Parathyroid adenoma (tissue), 2 donors: ENCODE results near the gene ATP8B1.

Experiments
- H2AFZ ChIP-seq: fragments of 300-600 bp; sonication (generic); one replicate; pipeline ENCODE4 v1.7.0; 2017; ENCODE audit warnings: antibody characterized with exemption, mild to moderate bottlenecking
- H3K27ac ChIP-seq: fragments of 300-600 bp; sonication (generic); one replicate; pipeline ENCODE4 v1.7.0; 2017
- H3K27me3 ChIP-seq: fragments of 300-600 bp; sonication (generic); one replicate; pipeline ENCODE4 v1.7.0; 2017; ENCODE audit warnings: low read length; ENCODE audit not compliant: control insufficient read depth, insufficient read depth
- H3K36me3 ChIP-seq: fragments of 300-600 bp; sonication (generic); one replicate; pipeline ENCODE4 v1.7.0; 2017; ENCODE audit warnings: low read length; ENCODE audit not compliant: control insufficient read depth, insufficient read depth
- H3K4me1 ChIP-seq: fragments of 300-600 bp; sonication (generic); one replicate; pipeline ENCODE4 v1.7.0; 2017; ENCODE audit warnings: control low read depth
- H3K4me2 ChIP-seq: fragments of 300-600 bp; sonication (generic); one replicate; pipeline ENCODE4 v1.7.0; 2017; ENCODE audit warnings: low read length
- H3K4me3 ChIP-seq: fragments of 300-600 bp; sonication (generic); one replicate; pipeline ENCODE4 v1.7.0; 2017; ENCODE audit warnings: low read depth, low read length
- H3K79me2 ChIP-seq: fragments of 300-600 bp; sonication (generic); one replicate; pipeline ENCODE4 v1.7.0; 2017; ENCODE audit warnings: control low read depth
- H3K9ac ChIP-seq: fragments of 300-600 bp; sonication (generic); one replicate; pipeline ENCODE4 v1.7.0; 2017; ENCODE audit warnings: mild to moderate bottlenecking
- H3K9me3 ChIP-seq: fragments of 300-600 bp; sonication (generic); one replicate; pipeline ENCODE4 v1.7.0; 2017; ENCODE audit warnings: low read length; ENCODE audit not compliant: control insufficient read depth
- CTCF ChIP-seq: fragments of 300-600 bp; sonication (generic); IDR thresholded peaks from one replicate; pipeline ENCODE4 v1.7.0; 2017; ENCODE audit warnings: antibody characterized with exemption, mild to moderate bottlenecking
- donor health status: primary hyperparathyroidism.

The ATP8B1 gene

GRCh38 chr18:57807336-57808117, 4.4 kb upstream of the ATP8B1 start:
- Histone ChIP-seq H3K27ac (peak overlapping the region; percentile 49), H3K4me3 (no peak overlapping the region), H3K79me2 (no peaks in the 10 kb centered on the region), H2AFZ (peak overlapping the region; percentile 34), H3K4me1 (peaks cover 6% of the 10 kb centered on the region), H3K9ac (no peak overlapping the region), H3K27me3 (no peaks in the 10 kb centered on the region), H3K4me2 (no peak overlapping the region), H3K9me3 (no peaks in the 10 kb centered on the region), H3K36me3 (no peaks in the 10 kb centered on the region)
- TF ChIP-seq CTCF = no peak

GRCh38 chr18:57806978-57807285, 3.8 kb upstream of the ATP8B1 start:
- H3K9ac ChIP-seq = no peak overlapping the region
- no peak overlapping the region for H3K4me3 ChIP-seq
- H3K27me3 ChIP-seq = no peaks in the 10 kb centered on the region
- H3K4me1 ChIP-seq = peaks cover 6% of the 10 kb centered on the region
- H3K79me2 ChIP-seq = no peaks in the 10 kb centered on the region
- H3K27ac ChIP-seq = peak overlapping the region; percentile 49
- peak overlapping the region; percentile 34 for H2AFZ ChIP-seq
- H3K36me3 ChIP-seq = no peaks in the 10 kb centered on the region
- no peak for TF ChIP-seq CTCF
- H3K4me2 ChIP-seq = no peak overlapping the region
- H3K9me3 ChIP-seq = no peaks in the 10 kb centered on the region

GRCh38 chr18:57806201-57806977, 3.3 kb upstream of the ATP8B1 start:
- H3K27ac ChIP-seq = peak overlapping the region; percentile 49
- no peak overlapping the region for H3K4me3 ChIP-seq
- H3K4me2 ChIP-seq = no peak overlapping the region
- H3K27me3 ChIP-seq = no peaks in the 10 kb centered on the region
- no peak for TF ChIP-seq CTCF
- H3K9ac ChIP-seq = no peak overlapping the region
- H3K9me3 ChIP-seq = no peaks in the 10 kb centered on the region
- no peaks in the 10 kb centered on the region for H3K79me2 ChIP-seq
- no peak overlapping the region for H2AFZ ChIP-seq
- H3K4me1 ChIP-seq = peaks cover 6% of the 10 kb centered on the region
- H3K36me3 ChIP-seq = no peaks in the 10 kb centered on the region

- Histone ChIP-seq H3K4me2 (no peak overlapping the region), H3K79me2 (no peaks in the 10 kb centered on the region), H3K9me3 (no peaks in the 10 kb centered on the region), H3K4me3 (no peak overlapping the region), H3K27ac (no peak overlapping the region), H3K4me1 (peaks cover 6% of the 10 kb centered on the region), H3K36me3 (no peaks in the 10 kb centered on the region), H3K27me3 (no peaks in the 10 kb centered on the region), H3K9ac (no peak overlapping the region), H2AFZ (no peak overlapping the region)
- no peak for TF ChIP-seq CTCF
These were observed 2.0 kb upstream of the ATP8B1 start for GRCh38 chr18:57805117-57805516.
